ENCODE measurements around the gene HOATZ. TPM values are rescaled to one million over a fixed set of nuclear protein-coding genes. Genes with fewer than 3 reads are reported as not detected.

Gene HOATZ
- total RNA-seq, 1 donor from 2014 or later, result not detected

DNA sequence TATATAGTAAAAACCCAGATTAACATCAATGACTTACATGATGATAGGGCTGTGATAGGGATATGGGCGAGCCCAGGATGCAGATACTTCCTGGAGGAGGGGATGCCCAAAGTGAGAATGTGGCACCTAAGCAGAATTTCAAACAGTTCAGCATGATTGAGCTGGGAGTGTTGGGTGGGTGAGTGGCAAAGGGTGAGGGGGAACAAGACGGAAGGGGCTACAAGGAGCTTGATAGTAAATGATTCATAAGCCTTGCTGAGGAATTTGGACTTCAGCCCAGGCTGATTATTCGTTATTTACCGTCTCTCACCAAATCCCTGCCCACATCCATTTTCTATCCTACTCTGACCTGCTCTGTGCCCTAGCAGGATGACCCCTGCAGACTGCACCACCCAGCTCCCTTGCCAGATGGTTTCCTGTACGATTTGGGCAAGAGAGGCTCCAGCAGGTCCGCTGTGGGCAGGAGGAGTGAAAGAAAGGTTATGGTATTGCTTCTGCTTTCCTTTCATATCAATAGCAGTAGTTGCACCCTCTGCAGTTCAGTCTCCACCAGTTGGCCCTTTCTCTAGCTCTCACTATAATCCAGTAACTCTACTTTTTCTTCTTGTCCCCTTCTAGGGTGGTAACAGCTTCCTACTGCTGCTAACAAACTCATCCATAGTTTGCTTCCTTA is 57.4 kb downstream of the HOATZ start:
- H3K4me3 Mint-ChIP-seq, result no peak overlapping the region
- H3K27me3 Mint-ChIP-seq (ENCODE audit: low read depth), result no peaks in the 10 kb centered on the region
- no peaks in the 10 kb centered on the region for H3K9me3 Mint-ChIP-seq
- no peaks in the 10 kb centered on the region for H3K36me3 Mint-ChIP-seq (ENCODE audit: low read depth)
- TF ChIP-seq, protein P1, sequence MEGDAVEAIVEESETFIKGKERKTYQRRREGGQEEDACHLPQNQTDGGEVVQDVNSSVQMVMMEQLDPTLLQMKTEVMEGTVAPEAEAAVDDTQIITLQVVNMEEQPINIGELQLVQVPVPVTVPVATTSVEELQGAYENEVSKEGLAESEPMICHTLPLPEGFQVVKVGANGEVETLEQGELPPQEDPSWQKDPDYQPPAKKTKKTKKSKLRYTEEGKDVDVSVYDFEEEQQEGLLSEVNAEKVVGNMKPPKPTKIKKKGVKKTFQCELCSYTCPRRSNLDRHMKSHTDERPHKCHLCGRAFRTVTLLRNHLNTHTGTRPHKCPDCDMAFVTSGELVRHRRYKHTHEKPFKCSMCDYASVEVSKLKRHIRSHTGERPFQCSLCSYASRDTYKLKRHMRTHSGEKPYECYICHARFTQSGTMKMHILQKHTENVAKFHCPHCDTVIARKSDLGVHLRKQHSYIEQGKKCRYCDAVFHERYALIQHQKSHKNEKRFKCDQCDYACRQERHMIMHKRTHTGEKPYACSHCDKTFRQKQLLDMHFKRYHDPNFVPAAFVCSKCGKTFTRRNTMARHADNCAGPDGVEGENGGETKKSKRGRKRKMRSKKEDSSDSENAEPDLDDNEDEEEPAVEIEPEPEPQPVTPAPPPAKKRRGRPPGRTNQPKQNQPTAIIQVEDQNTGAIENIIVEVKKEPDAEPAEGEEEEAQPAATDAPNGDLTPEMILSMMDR (conservative IDR thresholded peaks at IDR 0.05), result no peak
- no peak for DNase-seq (ENCODE audit: low read depth, low spot score)
- peaks cover 30% of the 10 kb centered on the region for H3K4me1 Mint-ChIP-seq
- no peak overlapping the region for H3K27ac Mint-ChIP-seq (ENCODE audit: unreplicated experiment)

DNA sequence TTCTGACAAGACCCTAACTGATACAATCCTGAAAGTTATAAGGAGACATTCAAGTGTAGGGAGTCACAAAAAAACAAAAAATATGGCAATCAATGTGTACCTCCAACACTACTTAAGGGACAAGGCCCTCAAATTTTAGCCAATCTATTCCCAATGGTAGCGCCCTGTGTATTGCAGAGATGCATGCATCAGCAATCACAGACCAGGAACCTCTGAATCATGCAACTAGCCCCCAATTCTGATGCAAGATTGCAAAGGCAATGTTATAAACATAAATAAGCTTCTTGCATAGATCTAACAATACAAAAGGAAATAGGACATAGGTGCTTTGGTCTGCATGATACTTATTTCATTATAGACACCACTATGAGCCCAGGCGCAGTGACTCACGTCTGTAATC is 58.0 kb downstream of the HOATZ start:
- DNase-seq (ENCODE audit: low read depth, low spot score), result no peak
- TF ChIP-seq, protein P1 (conservative IDR thresholded peaks at IDR 0.05), result no peak
- H3K4me1 Mint-ChIP-seq, result peaks cover 30% of the 10 kb centered on the region
- H3K27me3 Mint-ChIP-seq (ENCODE audit: low read depth), result no peaks in the 10 kb centered on the region
- no peaks in the 10 kb centered on the region for H3K9me3 Mint-ChIP-seq
- no peaks in the 10 kb centered on the region for H3K36me3 Mint-ChIP-seq (ENCODE audit: low read depth)
- no peak overlapping the region for H3K4me3 Mint-ChIP-seq
- no peak overlapping the region for H3K27ac Mint-ChIP-seq (ENCODE audit: unreplicated experiment)

DNA sequence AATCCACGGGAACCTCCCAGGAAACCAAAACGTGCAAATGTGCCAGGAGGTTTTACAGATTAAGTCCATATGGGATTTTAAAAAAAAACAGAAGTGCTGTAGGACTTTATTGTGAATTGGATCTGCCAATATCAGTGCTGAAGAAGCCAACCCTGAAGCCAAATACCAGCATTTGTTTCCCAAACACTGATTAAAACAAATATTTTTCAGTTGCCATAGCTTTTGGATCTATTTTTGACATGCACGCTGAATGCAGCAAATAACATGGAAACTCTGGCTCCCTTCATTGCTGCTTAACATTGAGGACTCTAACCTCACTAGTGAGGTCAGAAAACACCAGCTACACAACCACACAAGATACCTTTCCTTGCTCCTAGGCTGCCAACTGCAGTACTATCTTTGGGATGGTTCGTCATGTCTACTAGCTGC is 59.3 kb downstream of the HOATZ start:
- DNase-seq (ENCODE audit: low read depth, low spot score), result no peak
- H3K9me3 Mint-ChIP-seq, result no peaks in the 10 kb centered on the region
- H3K27me3 Mint-ChIP-seq (ENCODE audit: low read depth), result no peaks in the 10 kb centered on the region
- H3K36me3 Mint-ChIP-seq (ENCODE audit: low read depth), result no peaks in the 10 kb centered on the region
- TF ChIP-seq, protein P1 (conservative IDR thresholded peaks at IDR 0.05), result no peak
- no peak overlapping the region for H3K27ac Mint-ChIP-seq (ENCODE audit: unreplicated experiment)
- H3K4me3 Mint-ChIP-seq, result no peak overlapping the region
- peaks cover 30% of the 10 kb centered on the region for H3K4me1 Mint-ChIP-seq

DNA sequence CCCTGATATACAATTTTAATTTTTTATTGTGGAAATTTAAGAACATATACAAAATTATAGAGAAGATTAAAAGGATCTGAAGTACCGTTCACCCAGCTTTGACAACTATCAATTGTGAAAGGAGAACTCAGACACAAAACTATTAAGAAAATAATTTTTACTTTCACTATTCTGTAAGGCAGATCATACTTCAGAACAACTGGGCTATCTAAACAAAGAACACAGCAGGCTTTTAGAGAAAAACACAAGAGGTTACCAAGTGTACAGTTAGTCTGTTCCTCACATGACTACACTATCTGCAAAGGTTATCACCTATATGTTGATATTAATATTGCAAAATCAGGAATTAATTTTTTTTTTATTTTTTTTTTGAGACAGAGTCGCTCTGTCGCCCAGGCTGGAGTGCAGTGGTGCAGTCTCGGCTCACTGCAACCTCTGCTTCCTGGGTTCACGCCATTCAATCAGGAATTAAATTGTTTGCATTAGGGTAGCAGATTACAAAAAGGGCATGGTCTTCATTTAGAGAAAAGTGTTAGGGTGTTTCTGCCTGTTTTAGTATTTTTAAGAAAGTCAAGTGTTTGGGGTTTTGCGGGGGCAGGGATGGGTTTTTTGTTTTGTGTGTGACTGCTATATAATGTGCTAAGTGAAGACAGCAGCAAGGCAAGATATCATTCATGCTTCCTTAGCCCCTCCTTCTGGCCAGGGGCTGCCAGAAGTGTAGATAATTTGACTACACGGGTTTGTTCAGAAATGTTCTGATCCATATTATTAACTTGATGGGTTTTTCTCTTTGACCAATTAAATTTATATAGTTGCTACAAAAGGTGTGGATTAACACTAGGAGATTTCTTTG is 60.0 kb downstream of the HOATZ start:
- Mint-ChIP-seq H3K27ac (ENCODE audit: unreplicated experiment) (no peak overlapping the region), H3K4me3 (no peak overlapping the region), H3K36me3 (ENCODE audit: low read depth) (no peaks in the 10 kb centered on the region), H3K4me1 (peaks cover 29% of the 10 kb centered on the region), H3K9me3 (no peaks in the 10 kb centered on the region), H3K27me3 (ENCODE audit: low read depth) (no peaks in the 10 kb centered on the region)
- TF ChIP-seq, protein P1 (conservative IDR thresholded peaks at IDR 0.05), result no peak
- DNase-seq (ENCODE audit: low read depth, low spot score), result no peak

DNA sequence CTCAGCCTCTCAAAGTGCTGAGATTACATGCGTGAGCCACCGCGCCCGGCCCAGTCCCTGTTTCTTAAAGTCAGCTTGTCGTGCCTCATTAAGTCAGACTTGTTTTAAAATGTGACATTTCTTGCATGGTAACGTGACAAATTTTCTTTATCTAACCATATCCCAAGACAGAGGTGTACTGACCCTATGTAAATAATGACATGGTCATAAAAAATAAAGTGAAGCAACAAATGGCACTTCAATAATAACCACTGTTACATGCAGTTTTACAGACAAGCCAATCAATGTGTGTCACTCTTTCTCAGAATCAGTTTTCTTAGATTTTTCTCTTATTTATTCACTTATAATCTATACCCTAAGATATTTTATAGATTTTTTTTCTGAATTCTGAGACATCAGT is 61.2 kb downstream of the HOATZ start:
- Mint-ChIP-seq H3K4me3 (no peak overlapping the region), H3K36me3 (ENCODE audit: low read depth) (no peaks in the 10 kb centered on the region), H3K27me3 (ENCODE audit: low read depth) (no peaks in the 10 kb centered on the region), H3K27ac (ENCODE audit: unreplicated experiment) (no peak overlapping the region), H3K4me1 (peaks cover 18% of the 10 kb centered on the region), H3K9me3 (no peaks in the 10 kb centered on the region)
- DNase-seq (ENCODE audit: low read depth, low spot score), result no peak
- TF ChIP-seq, protein P1 (conservative IDR thresholded peaks at IDR 0.05), result no peak

Data from neural crest cell (in vitro differentiated cells).